ENCODE results near the gene ZNF689. TPM values are rescaled to one million over a fixed set of nuclear protein-coding genes. Genes with fewer than 3 reads are reported as not detected.

Gene ZNF689
- total and polyA plus RNA-seq, 12 donors, result 2.9 to 12.9 (median 9.1) TPM

- Histone ChIP-seq H3K9me3 (replicated peaks in 1 of 3) (no peaks in the 10 kb centered on the region), H3K4me1 (replicated peaks in 1 of 2) (peaks cover 0 to 13% of the 10 kb centered on the region in 2 donors), H3K27me3 (no peaks in the 10 kb centered on the region), H3K27ac (peak overlapping the region in 3 of 5 donors; percentile 6 to 48 (median 38)), H3K4me3 (no peak overlapping the region), H3K36me3 (replicated peaks in 1 of 2) (no peaks in the 10 kb centered on the region)
- 59 to 79% (median 63%) methylated on average over 4 of the region's 4 CpGs for WGBS, 4 donors
- no peak for TF ChIP-seq CTCF (IDR thresholded peaks at IDR 0.05)
- TF ChIP-seq POLR2A (IDR thresholded peaks at IDR 0.05), result no peak
- peak in 5 of 7 donors; percentile 36 to 62 (median 52) for DNase-seq
- intact Hi-C loops (cut with DNase I), result loop anchor here in 1 of 2 donors (10.0 kb wide), 1 partner anchor 54 kb away; no protein-coding TSS in a partner anchor
These were observed 9.0 kb upstream of the ZNF689 start for GRCh38 chr16:30619202-30619601.

GRCh38 chr16:30615358-30616091 is 5.3 kb upstream of the ZNF689 start:
- intact Hi-C loops (cut with DNase I), result loop anchor here in 1 of 2 donors (10.0 kb wide), 1 partner anchor 51 kb away; no protein-coding TSS in a partner anchor
- Histone ChIP-seq H3K4me1 (replicated peaks in 1 of 2) (peaks cover 0 to 16% of the 10 kb centered on the region in 2 donors), H3K36me3 (replicated peaks in 1 of 2) (no peaks in the 10 kb centered on the region), H3K9me3 (replicated peaks in 1 of 3) (no peaks in the 10 kb centered on the region), H3K27ac (no peak overlapping the region), H3K27me3 (no peaks in the 10 kb centered on the region), H3K4me3 (no peak overlapping the region)
- TF ChIP-seq POLR2A (IDR thresholded peaks at IDR 0.05) (no peak), CTCF (IDR thresholded peaks at IDR 0.05) (peak; percentile 27 to 59 (median 48))
- peak; percentile 45 to 80 (median 61) for DNase-seq
- 38 to 51% (median 42%) methylated on average over 10 to 12 of the region's 12 CpGs for WGBS, 4 donors

DNA sequence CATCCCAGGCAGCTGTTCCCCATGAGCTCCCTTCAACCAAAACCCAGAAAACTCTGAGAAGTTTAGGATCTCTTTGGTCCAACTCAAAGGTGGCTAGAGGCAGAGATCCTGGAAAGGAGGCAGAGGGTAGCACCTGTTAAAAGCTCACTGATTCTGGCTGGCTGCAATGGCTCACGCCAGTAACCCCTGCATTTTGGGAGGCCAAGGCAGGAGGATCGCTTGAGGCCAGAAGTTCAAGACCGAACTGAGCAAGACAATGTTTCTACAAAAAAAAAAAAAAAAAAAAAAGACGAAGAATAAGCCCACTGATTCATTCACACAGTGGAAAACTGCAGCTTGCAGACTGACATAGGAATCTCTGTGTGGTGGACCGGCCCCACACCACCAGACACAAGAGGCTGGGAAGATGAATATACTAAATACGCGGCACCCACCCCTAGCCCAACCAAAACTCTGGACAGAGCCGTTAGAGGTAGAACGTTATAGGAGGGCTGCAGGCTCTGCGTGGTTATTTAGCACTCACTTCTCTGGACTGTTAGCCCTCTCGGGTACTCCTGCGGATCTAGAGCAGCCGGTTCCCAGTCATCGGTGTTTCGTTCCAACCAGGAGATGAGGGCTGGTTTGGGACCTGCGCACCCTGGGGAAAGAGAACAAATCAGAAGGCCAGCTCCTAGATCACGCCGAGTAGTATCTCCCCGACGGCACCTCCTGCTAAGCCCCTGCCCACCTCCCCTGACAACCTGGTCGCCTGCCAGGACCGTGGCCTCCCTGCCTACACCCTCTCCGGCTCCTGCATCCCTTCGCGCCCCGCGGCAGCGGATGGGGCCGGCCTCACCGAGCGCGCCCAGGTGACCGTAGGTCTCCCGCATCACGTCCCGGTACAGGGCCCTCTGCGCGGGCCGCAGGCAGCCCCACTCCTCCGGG is 925 bp downstream of the ZNF689 start:
- intact Hi-C loops (cut with DNase I), result no loop called here
- no peaks in the 10 kb centered on the region for H3K9me3 ChIP-seq (replicated peaks in 1 of 3)
- no peak for TF ChIP-seq CTCF (IDR thresholded peaks at IDR 0.05)
- TF ChIP-seq POLR2A (IDR thresholded peaks at IDR 0.05), result no peak
- peak; percentile 53 to 76 (median 67) for DNase-seq
- H3K27me3 ChIP-seq, result no peaks in the 10 kb centered on the region
- 12 to 32% (median 17%) methylated on average over 13 to 40 of the region's 40 CpGs for WGBS, 4 donors
- peak overlapping the region; percentile 85 to 97 (median 91) for H3K27ac ChIP-seq
- H3K4me3 ChIP-seq, result peak overlapping the region; percentile 3 to 91 (median 74)
- H3K36me3 ChIP-seq (replicated peaks in 1 of 2), result peaks cover 0 to 35% of the 10 kb centered on the region in 2 donors
- H3K4me1 ChIP-seq (replicated peaks in 1 of 2), result peaks cover 5% of the 10 kb centered on the region in 2 donors

DNA sequence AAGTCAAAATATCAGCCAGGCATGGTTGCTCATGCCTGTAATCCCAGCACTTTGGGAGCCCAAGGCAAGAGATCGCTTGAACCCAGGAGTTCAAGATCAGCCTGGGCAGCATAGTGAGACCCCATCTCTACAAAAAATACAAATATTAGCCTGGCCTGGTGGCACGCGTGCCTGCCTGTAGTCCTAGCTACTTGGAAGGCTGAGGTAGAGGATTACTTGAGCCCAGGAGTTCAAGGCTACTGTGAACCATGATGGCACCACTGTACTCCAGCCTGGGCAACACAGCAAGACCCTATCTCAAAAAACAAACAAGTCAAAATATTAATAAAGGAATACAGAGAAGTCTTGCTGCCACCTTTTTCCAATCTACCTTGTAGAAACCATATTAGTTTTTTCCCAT is 4.2 kb downstream of the ZNF689 start:
- peaks cover 0 to 44% of the 10 kb centered on the region in 2 donors for H3K36me3 ChIP-seq (replicated peaks in 1 of 2)

More for the DNA sequence above, 4.2 kb downstream of the ZNF689 start:
- no peak overlapping the region for H3K27ac ChIP-seq
- TF ChIP-seq POLR2A (IDR thresholded peaks at IDR 0.05) (no peak), CTCF (IDR thresholded peaks at IDR 0.05) (no peak)
- H3K4me1 ChIP-seq (replicated peaks in 1 of 2), result peaks cover 15 to 26% of the 10 kb centered on the region in 2 donors
- no peak overlapping the region for H3K4me3 ChIP-seq
- no peaks in the 10 kb centered on the region for H3K9me3 ChIP-seq (replicated peaks in 1 of 3)
- no peak for DNase-seq
- 89 to 100% (median 94%) methylated on average over 3 of the region's 3 CpGs for WGBS, 4 donors
- no peaks in the 10 kb centered on the region for H3K27me3 ChIP-seq
- intact Hi-C loops (cut with DNase I), result no loop called here

Measured in adrenal gland (tissue), 12 donors.